AG04449 (cell line): ENCODE results near the gene TH.

Source experiments
- CTCF ChIA-PET: fragments of 350-600 bp; formaldehyde crosslinking; extraction: SDS; loops from one replicate; lab custom pipeline; 2021; ENCODE audit warnings: antibody characterized with exemption; lab: Yijun Ruan, JAX
- POLR2A ChIA-PET: fragments of 400-600, 350-600 bp; formaldehyde crosslinking; extraction: SDS; loops from one replicate; lab custom pipeline; 2020; ENCODE audit warnings: antibody characterized with exemption, inconsistent platforms; lab: Yijun Ruan, JAX
- DNase-seq: peaks from one replicate; pipeline ENCODE4 v3.0.0-alpha.2; 2010; ENCODE audit warnings: low read depth, low spot score
- H3K4me3 ChIP-seq: 2 replicates; pipeline ENCODE4 v1.5.1; 2011; ENCODE audit warnings: low read depth, mild to moderate bottlenecking, control low read depth, low read length
- TF ChIP-seq, protein P1 (sequence below): IDR thresholded peaks from one replicate; pipeline ENCODE4 v1.5.1; 2011; ENCODE audit warnings: mild to moderate bottlenecking, moderate library complexity, low read length, control low read depth, inconsistent platforms; ENCODE audit not compliant: insufficient read depth; ENCODE audit errors: missing control alignments

The TH gene

DNA sequence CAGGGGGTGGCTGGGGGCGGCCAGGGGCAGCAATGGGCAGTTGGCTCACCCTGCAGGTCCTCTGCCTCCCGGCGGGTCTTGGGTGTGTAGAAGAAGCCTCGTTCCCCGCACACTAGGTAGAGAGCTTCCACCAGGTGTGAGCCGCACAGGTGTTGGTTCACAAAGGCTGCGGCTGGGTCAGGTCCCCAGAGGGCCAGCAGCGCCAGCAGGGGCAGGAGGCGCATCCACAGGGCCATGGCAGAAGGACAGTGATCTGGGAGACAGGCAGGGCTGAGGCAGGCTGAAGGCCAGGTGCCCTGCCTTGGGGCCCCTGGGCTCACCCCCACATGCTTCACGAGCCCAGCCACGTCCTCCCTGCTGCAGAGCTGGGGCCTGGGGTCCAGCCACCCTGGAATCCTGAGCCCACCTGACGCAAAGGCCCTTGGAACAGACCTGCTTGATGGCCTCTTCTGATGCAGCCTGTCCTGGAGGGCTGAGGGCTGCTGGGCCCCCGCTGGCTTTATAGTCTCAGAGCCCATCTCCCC, 10.8 kb downstream of the TH start, which contains the start of gene INS:
INS (minus strand) TSS at position 474 of the 524 bp plus-strand sequence; CDS start at position 236, 238 bp downstream.
- POLR2A ChIA-PET = no interaction called here
- H3K4me3 ChIP-seq = no peak within 1 kb of the TSS
- CTCF ChIA-PET = interaction anchor here (4.1 to 14.9 kb wide), 2 partner anchors 11 to 510 kb away, joined by 33 to 230 read pairs; no protein-coding TSS in a partner anchor
- DNase-seq = no peak
- TF ChIP-seq, protein P1, sequence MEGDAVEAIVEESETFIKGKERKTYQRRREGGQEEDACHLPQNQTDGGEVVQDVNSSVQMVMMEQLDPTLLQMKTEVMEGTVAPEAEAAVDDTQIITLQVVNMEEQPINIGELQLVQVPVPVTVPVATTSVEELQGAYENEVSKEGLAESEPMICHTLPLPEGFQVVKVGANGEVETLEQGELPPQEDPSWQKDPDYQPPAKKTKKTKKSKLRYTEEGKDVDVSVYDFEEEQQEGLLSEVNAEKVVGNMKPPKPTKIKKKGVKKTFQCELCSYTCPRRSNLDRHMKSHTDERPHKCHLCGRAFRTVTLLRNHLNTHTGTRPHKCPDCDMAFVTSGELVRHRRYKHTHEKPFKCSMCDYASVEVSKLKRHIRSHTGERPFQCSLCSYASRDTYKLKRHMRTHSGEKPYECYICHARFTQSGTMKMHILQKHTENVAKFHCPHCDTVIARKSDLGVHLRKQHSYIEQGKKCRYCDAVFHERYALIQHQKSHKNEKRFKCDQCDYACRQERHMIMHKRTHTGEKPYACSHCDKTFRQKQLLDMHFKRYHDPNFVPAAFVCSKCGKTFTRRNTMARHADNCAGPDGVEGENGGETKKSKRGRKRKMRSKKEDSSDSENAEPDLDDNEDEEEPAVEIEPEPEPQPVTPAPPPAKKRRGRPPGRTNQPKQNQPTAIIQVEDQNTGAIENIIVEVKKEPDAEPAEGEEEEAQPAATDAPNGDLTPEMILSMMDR = no peak

DNA sequence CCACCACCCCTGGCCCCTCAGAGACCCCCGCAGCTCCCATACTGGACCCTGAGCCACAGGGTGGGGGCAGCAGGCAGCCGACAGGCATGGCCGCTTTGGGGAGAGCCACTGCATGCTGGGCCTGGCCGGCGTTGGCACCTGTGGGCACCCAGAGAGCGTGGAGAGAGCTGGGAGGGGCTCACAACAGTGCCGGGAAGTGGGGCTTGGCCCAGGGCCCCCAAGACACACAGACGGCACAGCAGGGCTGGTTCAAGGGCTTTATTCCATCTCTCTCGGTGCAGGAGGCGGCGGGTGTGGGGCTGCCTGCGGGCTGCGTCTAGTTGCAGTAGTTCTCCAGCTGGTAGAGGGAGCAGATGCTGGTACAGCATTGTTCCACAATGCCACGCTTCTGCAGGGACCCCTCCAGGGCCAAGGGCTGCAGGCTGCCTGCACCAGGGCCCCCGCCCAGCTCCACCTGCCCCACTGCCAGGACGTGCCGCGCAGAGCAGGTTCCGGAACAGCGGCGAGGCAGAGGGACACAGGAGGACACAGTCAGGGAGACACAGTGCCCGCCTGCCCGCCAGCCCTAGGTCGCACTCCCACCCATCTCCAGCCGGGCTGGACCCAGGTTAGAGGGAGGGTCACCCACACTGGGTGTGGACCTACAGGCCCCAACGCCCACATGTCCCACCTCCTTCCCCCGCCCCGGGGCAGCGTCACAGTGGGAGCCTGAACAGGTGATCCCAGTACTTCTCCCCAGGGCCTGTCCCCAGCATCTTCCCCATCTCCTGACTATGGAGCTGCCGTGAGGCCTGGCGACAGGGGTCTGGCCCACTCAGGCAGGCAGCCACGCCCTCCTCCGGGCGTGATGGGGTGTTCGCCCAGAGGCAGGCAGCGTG, 11.8 kb downstream of the TH start:
- ChIA-PET CTCF (interaction anchor here (0.9 to 15.8 kb wide), 6 partner anchors 10 to 509 kb away, joined by 3 to 1226 read pairs (median 45); no protein-coding TSS in a partner anchor), POLR2A (no interaction called here)
- TF ChIP-seq, protein P1 = no peak
- DNase-seq = no peak
- H3K4me3 ChIP-seq = no peak overlapping the region

DNA sequence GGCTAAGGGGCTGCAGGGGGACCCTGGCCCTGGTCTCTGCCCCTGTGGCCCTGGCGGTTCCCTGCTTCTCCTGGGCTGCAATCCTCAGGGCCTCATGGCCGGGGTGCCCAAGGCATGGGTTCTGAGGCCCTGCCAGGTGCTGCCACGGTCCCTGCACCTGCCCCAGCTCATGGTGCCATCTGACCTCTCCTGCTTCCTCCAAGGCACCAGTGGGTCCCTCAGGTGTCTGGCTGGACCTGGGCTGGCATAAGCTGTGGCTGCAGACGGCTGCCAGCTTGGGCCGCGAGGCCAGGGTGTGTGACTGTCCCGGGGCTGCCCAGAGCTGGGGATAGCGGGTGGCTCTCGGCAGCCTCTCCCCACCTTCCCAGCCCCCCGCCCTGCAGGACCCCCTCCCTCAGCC, 12.6 kb downstream of the TH start:
- TF ChIP-seq, protein P1 = no peak
- ChIA-PET POLR2A (no interaction called here), CTCF (interaction anchor here (0.8 to 15.8 kb wide), 9 partner anchors 9 to 508 kb away, joined by 3 to 1226 read pairs (median 33); partner anchors contain the start of gene SYT8)
- H3K4me3 ChIP-seq = no peak overlapping the region
- no peak for DNase-seq

DNA sequence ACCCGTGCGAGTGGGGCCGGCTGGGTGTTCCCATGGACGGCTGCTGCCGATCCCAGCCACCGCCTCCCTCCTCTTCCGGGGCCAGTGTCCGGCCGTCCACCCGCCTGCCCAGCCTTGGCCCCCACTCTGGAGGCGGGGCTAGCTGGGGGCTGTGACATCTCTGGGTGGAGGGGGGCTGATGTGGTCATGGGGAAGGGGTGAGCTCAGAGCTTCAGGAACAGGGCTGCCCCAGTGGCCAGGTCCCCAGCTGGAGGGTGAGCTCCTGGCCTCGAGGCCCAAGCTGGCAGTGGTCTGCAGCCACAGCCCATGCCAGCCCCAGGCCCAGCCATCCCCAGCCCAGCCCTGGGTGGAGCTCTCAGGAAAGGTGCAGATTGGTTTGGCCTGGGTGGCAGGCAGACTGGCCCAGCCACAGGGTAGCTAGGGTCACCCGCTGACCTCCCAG, 13.3 kb downstream of the TH start:
- CTCF ChIA-PET = interaction anchor here (0.8 to 15.8 kb wide), 8 partner anchors 8 to 508 kb away, joined by 3 to 1226 read pairs (median 36); partner anchors contain the start of gene SYT8
- POLR2A ChIA-PET = no interaction called here
- TF ChIP-seq, protein P1 = no peak
- no peak for DNase-seq
- no peak overlapping the region for H3K4me3 ChIP-seq

DNA sequence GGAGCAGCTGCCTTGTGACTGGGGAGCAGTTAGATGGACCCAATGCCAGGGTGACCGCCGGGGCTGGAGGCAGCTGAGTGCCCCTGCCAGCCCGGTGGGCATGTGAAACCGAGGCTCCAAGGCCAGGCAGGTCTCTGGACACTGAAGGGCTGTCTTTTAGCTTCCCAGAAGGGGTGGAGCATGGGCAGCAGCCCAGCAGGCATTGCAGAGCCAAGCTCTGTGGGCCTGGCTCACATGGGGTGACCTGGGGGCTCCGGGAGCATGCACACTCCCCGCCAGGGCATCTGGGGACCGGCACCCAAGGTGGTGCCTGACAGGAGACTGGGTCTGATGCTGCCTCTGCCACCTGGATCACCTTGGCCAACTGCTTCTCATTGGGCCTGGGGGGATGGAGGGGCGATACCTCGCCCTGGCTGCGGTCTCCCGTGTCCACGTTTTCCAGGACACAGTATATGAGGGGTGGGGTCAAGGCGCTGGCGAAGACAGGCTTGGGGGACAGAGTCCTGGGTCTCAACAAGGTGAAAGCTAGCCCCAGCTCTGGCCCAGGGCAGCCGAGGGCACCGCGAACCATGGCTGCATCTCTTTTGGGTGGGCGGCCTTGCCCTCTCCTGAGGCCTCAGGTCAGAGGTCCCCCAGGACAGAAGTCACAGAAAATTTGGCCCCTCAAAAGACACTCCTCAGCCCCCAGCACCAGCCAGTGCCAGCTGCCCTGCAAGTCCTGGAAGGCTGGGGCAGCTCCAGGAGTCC, 14.1 kb downstream of the TH start:
- ChIA-PET CTCF (interaction anchor here (1.1 to 15.8 kb wide), 14 partner anchors 9 to 507 kb away, joined by 3 to 1226 read pairs (median 8); partner anchors contain the start of gene SYT8), POLR2A (no interaction called here)
- H3K4me3 ChIP-seq = no peak overlapping the region
- TF ChIP-seq, protein P1 = no peak
- DNase-seq = no peak
